ENCODE measurements around the gene LTBP2.

Gene LTBP2

GRCh38 chr14:74638966-74639365 lies 26.9 kb upstream of the LTBP2 start:
- DNase-seq = no peak

- no peak for DNase-seq
Observed at GRCh38 chr14:74638066-74638465, 26.0 kb upstream of the LTBP2 start.

GRCh38 chr14:74637178-74637550 lies 25.1 kb upstream of the LTBP2 start:
- DNase-seq = no peak

- no peak for DNase-seq
Observed at GRCh38 chr14:74636424-74637177, 24.6 kb upstream of the LTBP2 start.

GRCh38 chr14:74635847-74636246 lies 23.8 kb upstream of the LTBP2 start:
- DNase-seq = no peak

- DNase-seq = no peak
Observed at GRCh38 chr14:74634964-74635363, 22.9 kb upstream of the LTBP2 start.

GRCh38 chr14:74634481-74634880 lies 22.4 kb upstream of the LTBP2 start:
- no peak for DNase-seq

- no peak for DNase-seq
Observed at GRCh38 chr14:74630881-74631690, 19.0 kb upstream of the LTBP2 start.

- DNase-seq = no peak
Observed at GRCh38 chr14:74628418-74628817, 16.4 kb upstream of the LTBP2 start.

GRCh38 chr14:74627076-74627475 lies 15.0 kb upstream of the LTBP2 start:
- no peak for DNase-seq

GRCh38 chr14:74622257-74622656 lies 10.2 kb upstream of the LTBP2 start:
- DNase-seq = no peak

GRCh38 chr14:74621556-74621955 lies 9.5 kb upstream of the LTBP2 start:
- no peak for DNase-seq

- DNase-seq = no peak
Observed at GRCh38 chr14:74620923-74621322, 8.9 kb upstream of the LTBP2 start.

- DNase-seq = no peak
Observed at GRCh38 chr14:74620497-74620921, 8.5 kb upstream of the LTBP2 start.

- peak in 1 of 58 donors; percentile 9 for DNase-seq
Observed at GRCh38 chr14:74619672-74620131, 7.7 kb upstream of the LTBP2 start.

- DNase-seq = no peak
Observed at GRCh38 chr14:74618078-74618952, 6.3 kb upstream of the LTBP2 start.

GRCh38 chr14:74616996-74617700 lies 5.1 kb upstream of the LTBP2 start:
- DNase-seq = no peak

- no peak for DNase-seq
Observed at GRCh38 chr14:74616507-74616906, 4.5 kb upstream of the LTBP2 start.

- no peak for DNase-seq
Observed at GRCh38 chr14:74615735-74616134, 3.7 kb upstream of the LTBP2 start.

GRCh38 chr14:74614508-74615495 lies 2.8 kb upstream of the LTBP2 start:
- DNase-seq = no peak

Measured in anterior cingulate cortex (tissue), 58 donors.